PC-3 (cell line): Measurements from ENCODE around the gene ZMIZ2. TPM values are rescaled to one million over a fixed set of nuclear protein-coding genes. Genes with fewer than 3 reads are reported as not detected.

ENCODE experiments used
- ATAC-seq: fragments of 200-7000 bp; cut with Tn5 transposase; 2 replicates; pipeline ENCODE4 v1.9.1; 2020; ENCODE audit warnings: mild to moderate bottlenecking, moderate library complexity
- BruUV-seq: library from RNA; stranded (reverse); fragments of 400-500 nt; replicated peaks from 2 replicates; lab custom pipeline; 2021; lab: Mats Ljungman, UMichigan
- CTCF ChIA-PET: fragments of 300-600 bp; sonication (Branson Sonifier 250); formaldehyde crosslinking; loops from one replicate; lab custom pipeline; 2022; ENCODE audit warnings: antibody characterized with exemption; lab: Charles Lee
- POLR2A ChIA-PET: fragments of 300-600 bp; sonication (Branson Sonifier 250); formaldehyde crosslinking; loops from one replicate; lab custom pipeline; 2022; ENCODE audit warnings: antibody characterized with exemption; ENCODE audit not compliant: unreplicated experiment; lab: Charles Lee
- DNase-seq: peaks from one replicate; pipeline ENCODE4 v3.0.0-alpha.2; 2015
- H2AFZ ChIP-seq: fragments of 300-600 bp; sonication (generic); 2 replicates; pipeline ENCODE4 v1.6.0; 2016; ENCODE audit warnings: antibody characterized with exemption, low read length
- H3F3A ChIP-seq: fragments of 300-600 bp; sonication (generic); one replicate; pipeline ENCODE4 v1.6.0; 2017; ENCODE audit warnings: antibody characterized with exemption, low read length, control low read depth, mild to moderate bottlenecking; ENCODE audit not compliant: unreplicated experiment
- H3K27ac ChIP-seq: fragments of 300-600 bp; sonication (generic); 2 replicates; pipeline ENCODE4 v1.5.1; 2016; ENCODE audit warnings: mild to moderate bottlenecking, low read length
- H3K27me3 ChIP-seq: fragments of 300-600 bp; sonication (generic); 2 replicates; pipeline ENCODE4 v1.6.1; 2016; ENCODE audit warnings: low read length, mixed read lengths
- H3K36me3 ChIP-seq: fragments of 300-600 bp; sonication (generic); 2 replicates; pipeline ENCODE4 v1.6.1; 2016; ENCODE audit warnings: low read depth, mixed run types, low read length, mixed read lengths
- H3K4me1 ChIP-seq: fragments of 300-600 bp; sonication (generic); 2 replicates; pipeline ENCODE4 v1.5.1; 2016; ENCODE audit warnings: low read length; ENCODE audit not compliant: insufficient read depth
- H3K4me2 ChIP-seq: fragments of 300-600 bp; sonication (generic); 2 replicates; pipeline ENCODE4 v1.6.0; 2016; ENCODE audit warnings: low read length
- H3K4me3 ChIP-seq: fragments of 300-600 bp; sonication (generic); 2 replicates; pipeline ENCODE4 v1.5.1; 2016; ENCODE audit warnings: mild to moderate bottlenecking, low read length, mixed read lengths
- H3K79me2 ChIP-seq: fragments of 300-600 bp; sonication (generic); 2 replicates; pipeline ENCODE4 v1.6.1; 2017; ENCODE audit warnings: low read length, mixed read lengths
- H3K9ac ChIP-seq: fragments of 300-600 bp; sonication (generic); 2 replicates; pipeline ENCODE4 v1.6.0; 2016; ENCODE audit warnings: mild to moderate bottlenecking, low read length
- H3K9me2 ChIP-seq: fragments of 300-600 bp; sonication (generic); replicated peaks from 2 replicates; pipeline ENCODE4 v1.6.1; 2016; ENCODE audit warnings: mixed run types, low read length, mixed read lengths
- H3K9me3 ChIP-seq: fragments of 300-600 bp; sonication (generic); 2 replicates; pipeline ENCODE4 v1.6.1; 2016; ENCODE audit warnings: low read length, mixed read lengths
- H4K20me1 ChIP-seq: fragments of 300-600 bp; sonication (generic); 2 replicates; pipeline ENCODE4 v1.6.1; 2016; ENCODE audit warnings: low read length, mixed read lengths
- EZH2 ChIP-seq: fragments of 300-600 bp; sonication (generic); IDR thresholded peaks from one replicate; pipeline ENCODE4 v1.6.1; 2017; ENCODE audit warnings: antibody characterized with exemption, mild to moderate bottlenecking, low read length; ENCODE audit not compliant: unreplicated experiment
- EZH2phosphoT487 ChIP-seq: fragments of 300-600 bp; sonication (generic); IDR thresholded peaks from 2 replicates; pipeline ENCODE4 v1.6.1; 2018; ENCODE audit warnings: mild to moderate bottlenecking, antibody characterized with exemption, low read length, borderline replicate concordance
- intact Hi-C: fragments of 100-400 bp; cut with micrococcal nuclease; formaldehyde crosslinking; loops from 2 replicates; pipeline ENCODE4 v1.9.0; 2023
- total RNA-seq: library from RNA; depleted of rRNA; stranded (reverse); fragments of >200 nt; gene quantifications from 2 replicates; pipeline ENCODE4 v1.2.3, GENCODE V29; 2014
- TF ChIP-seq, protein P1 (sequence below): fragments of 300-600 bp; sonication (generic); conservative IDR thresholded peaks from 2 replicates; pipeline ENCODE4 v1.5.1; 2017; ENCODE audit warnings: antibody characterized with exemption, low read depth, mild to moderate bottlenecking, low read length

ZMIZ2 gene
- total RNA-seq, 1 experiment from 2014 or later = 18.3 TPM

- peaks cover 16% of the 10 kb centered on the region; the same call in 1 of the 2 replicates for H4K20me1 ChIP-seq
- no peak overlapping the region for H3K4me2 ChIP-seq
- POLR2A ChIA-PET = no interaction called here
- BruUV-seq = no TSS peak
- ATAC-seq = peak; percentile 13; the same call in 1 of the 2 replicates
- DNase-seq = no peak
- H3K27me3 ChIP-seq = no peaks in the 10 kb centered on the region
- H3K9me3 ChIP-seq = no peaks in the 10 kb centered on the region
- H3K36me3 ChIP-seq = peaks cover 24% of the 10 kb centered on the region
- 0 out of 2 replicates have a peak, but pooled peaks cover 1% of the 10 kb centered on the region for H3K4me1 ChIP-seq
- H3K4me3 ChIP-seq = no peak overlapping the region
- intact Hi-C loops = no loop called here
- no peak overlapping the region for H3K9ac ChIP-seq
- CTCF ChIA-PET = interaction anchor here (0.6 kb wide), 1 partner anchor 226 kb away, joined by 3 read pairs; no protein-coding TSS in a partner anchor
- TF ChIP-seq EZH2phosphoT487 = no peak
- TF ChIP-seq, protein P1, sequence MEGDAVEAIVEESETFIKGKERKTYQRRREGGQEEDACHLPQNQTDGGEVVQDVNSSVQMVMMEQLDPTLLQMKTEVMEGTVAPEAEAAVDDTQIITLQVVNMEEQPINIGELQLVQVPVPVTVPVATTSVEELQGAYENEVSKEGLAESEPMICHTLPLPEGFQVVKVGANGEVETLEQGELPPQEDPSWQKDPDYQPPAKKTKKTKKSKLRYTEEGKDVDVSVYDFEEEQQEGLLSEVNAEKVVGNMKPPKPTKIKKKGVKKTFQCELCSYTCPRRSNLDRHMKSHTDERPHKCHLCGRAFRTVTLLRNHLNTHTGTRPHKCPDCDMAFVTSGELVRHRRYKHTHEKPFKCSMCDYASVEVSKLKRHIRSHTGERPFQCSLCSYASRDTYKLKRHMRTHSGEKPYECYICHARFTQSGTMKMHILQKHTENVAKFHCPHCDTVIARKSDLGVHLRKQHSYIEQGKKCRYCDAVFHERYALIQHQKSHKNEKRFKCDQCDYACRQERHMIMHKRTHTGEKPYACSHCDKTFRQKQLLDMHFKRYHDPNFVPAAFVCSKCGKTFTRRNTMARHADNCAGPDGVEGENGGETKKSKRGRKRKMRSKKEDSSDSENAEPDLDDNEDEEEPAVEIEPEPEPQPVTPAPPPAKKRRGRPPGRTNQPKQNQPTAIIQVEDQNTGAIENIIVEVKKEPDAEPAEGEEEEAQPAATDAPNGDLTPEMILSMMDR = no peak
- TF ChIP-seq EZH2 = no peak
- H3K27ac ChIP-seq = no peak overlapping the region
- no peaks in the 10 kb centered on the region for H3K9me2 ChIP-seq
- H3F3A ChIP-seq = peaks cover 24% of the 10 kb centered on the region
- 0 out of 2 replicates have a peak, but pooled peaks cover 4% of the 10 kb centered on the region for H3K79me2 ChIP-seq
- no peak overlapping the region for H2AFZ ChIP-seq
These were observed 57.3 kb downstream of the ZMIZ2 start for GRCh38 chr7:44805950-44806349.

DNA sequence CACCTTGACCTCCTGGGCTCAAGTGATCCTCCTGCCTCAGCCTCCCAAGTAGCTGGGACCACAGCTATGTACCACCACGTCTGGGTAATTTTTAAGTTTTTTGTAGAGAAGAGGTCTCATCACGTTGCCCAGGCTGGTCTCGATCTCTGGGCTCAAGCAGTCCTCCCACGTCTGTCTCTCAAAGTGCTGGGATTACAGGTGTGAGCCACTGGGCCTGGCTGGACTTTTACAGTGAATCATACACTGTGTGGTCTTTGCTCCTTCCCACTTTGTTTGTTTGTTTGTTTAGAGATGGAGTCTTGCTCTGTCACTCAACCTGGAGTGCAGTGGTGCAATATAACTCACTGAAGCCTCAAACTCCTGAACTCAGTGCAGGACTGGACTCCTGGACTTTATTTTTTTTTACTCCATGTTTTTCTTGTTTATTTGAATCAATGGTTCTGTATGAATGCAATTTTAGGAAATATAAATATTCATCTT, 60.3 kb downstream of the ZMIZ2 start:
- TF ChIP-seq EZH2phosphoT487 = no peak
- TF ChIP-seq, protein P1 = no peak
- TF ChIP-seq EZH2 = no peak
- CTCF ChIA-PET = no interaction called here
- BruUV-seq = no TSS peak
- Histone ChIP-seq H2AFZ (no peak overlapping the region), H3F3A (no peaks in the 10 kb centered on the region), H3K9me2 (no peaks in the 10 kb centered on the region), H3K27ac (no peak overlapping the region), H3K79me2 (no peaks in the 10 kb centered on the region), H4K20me1 (no peaks in the 10 kb centered on the region), H3K9ac (no peak overlapping the region), H3K9me3 (no peaks in the 10 kb centered on the region), H3K27me3 (no peaks in the 10 kb centered on the region), H3K4me1 (peaks cover 7% of the 10 kb centered on the region; the same call in 1 of the 2 replicates), H3K36me3 (no peaks in the 10 kb centered on the region), H3K4me3 (no peak overlapping the region), H3K4me2 (no peak overlapping the region)
- intact Hi-C loops = no loop called here
- POLR2A ChIA-PET = no interaction called here
- ATAC-seq (peak; percentile 23; the same call in 1 of the 2 replicates), DNase-seq (no peak)

GRCh38 chr7:44811093-44811492, 62.4 kb downstream of the ZMIZ2 start:
- Histone ChIP-seq H3K9me3 (no peaks in the 10 kb centered on the region), H2AFZ (no peak overlapping the region), H3K9ac (no peak overlapping the region), H3K36me3 (no peaks in the 10 kb centered on the region), H3K4me2 (0 out of 2 replicates have a peak overlapping the region, but pooled peaks have one; percentile 23), H3K79me2 (no peaks in the 10 kb centered on the region), H3K4me3 (no peak overlapping the region), H3K4me1 (peaks cover 7% of the 10 kb centered on the region; the same call in 1 of the 2 replicates), H4K20me1 (no peaks in the 10 kb centered on the region), H3K9me2 (no peaks in the 10 kb centered on the region), H3F3A (no peaks in the 10 kb centered on the region), H3K27ac (no peak overlapping the region), H3K27me3 (no peaks in the 10 kb centered on the region)
- intact Hi-C loops = no loop called here
- DNase-seq (peak; percentile 76), ATAC-seq (peak; percentile 90)
- no peak for TF ChIP-seq EZH2phosphoT487
- TF ChIP-seq EZH2 = no peak
- TF ChIP-seq, protein P1 = no peak
- ChIA-PET CTCF (no interaction called here), POLR2A (interaction anchor here (0.7 kb wide), 1 partner anchor 251 kb away, joined by 3 read pairs; no protein-coding TSS in a partner anchor)
- BruUV-seq = no TSS peak
